ENCODE measurements around the gene KMT2A. TPM values are rescaled to one million over a fixed set of nuclear protein-coding genes. Genes with fewer than 3 reads are reported as not detected.
A peak's percentile ranks its signal among the peaks of the same experiment; 100 is the strongest.

Gene KMT2A
- total RNA-seq, 1 donor from 2014 or later, result 41.4 TPM

DNA sequence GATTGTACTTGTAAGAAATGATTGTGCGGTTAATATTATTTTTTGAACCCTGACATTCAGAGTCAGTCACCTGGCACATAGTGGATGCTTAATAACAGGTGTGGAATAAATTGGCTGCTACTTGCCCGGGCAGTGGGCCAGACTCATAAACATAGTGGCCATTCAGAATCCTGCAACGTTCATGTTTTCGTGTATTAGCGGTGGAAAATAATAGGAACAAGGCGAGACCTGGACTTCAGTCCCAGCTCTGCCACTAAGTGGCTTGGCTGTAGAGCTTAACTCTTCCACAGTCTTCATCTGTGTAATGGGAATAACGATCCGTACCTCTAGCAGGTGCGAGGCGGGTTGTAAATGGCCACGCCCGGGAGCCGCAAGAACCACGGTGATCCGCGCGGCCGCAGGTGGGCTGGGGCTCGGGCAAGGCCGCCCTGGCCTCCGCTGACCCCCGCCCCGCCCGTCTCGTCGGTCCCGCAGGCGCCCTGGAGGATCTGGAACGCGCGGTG, 93.9 kb downstream of the KMT2A start:
- intact Hi-C loops (cut with DNase I), result no loop called here
- DNase-seq (ENCODE audit: low spot score), result no peak

DNA sequence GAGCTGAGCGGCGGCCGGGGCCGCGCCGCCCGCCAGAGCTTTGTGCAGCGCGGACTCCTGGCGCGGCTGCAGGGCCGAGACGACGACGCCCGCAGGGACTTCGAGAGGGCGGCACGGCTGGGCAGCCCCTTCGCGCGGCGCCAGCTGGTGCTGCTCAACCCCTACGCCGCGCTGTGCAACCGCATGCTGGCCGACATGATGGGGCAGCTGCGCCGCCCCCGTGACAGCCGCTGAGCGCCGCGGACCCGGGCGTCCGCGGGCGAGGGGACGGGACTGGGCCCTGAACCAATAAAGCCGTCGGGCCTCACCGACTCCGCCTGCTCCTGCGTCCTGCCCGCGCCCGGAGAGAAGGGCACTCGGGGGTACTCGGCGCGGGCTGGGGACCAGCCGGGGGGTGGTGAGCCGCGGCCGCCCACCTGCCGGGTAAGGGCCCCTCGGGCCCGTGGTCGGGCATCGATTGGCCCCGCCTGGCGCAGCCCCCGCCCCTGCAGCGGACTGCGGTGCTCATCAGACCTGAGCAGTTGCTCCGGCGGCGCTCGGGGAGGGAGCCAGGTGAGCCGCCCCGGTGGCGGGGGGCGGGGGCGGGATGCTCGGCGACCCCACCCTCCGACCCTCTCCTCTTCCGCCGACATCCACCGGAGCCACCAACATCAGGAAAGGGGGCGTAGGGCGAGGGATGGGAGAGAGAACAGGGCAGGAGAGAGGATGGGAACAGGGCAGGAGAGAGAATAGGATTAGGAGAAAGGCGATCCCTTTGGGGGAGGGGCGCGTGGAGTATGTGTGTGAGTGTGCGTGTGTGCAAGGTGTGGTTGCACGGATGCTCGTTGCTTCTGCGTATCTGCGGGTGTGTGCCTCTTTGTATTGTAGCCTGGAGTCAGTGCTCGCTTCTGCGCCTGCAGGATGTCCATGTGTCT, 94.6 kb downstream of the KMT2A start, which contains the start of gene TMEM25:
TSS of gene TMEM25 (plus strand) at position 510 of the 914 bp plus-strand sequence. CDS start 610 bp downstream, outside the sequence.
- DNase-seq (ENCODE audit: low spot score), result peak; percentile 83
- intact Hi-C loops (cut with DNase I), result no loop called here

DNA sequence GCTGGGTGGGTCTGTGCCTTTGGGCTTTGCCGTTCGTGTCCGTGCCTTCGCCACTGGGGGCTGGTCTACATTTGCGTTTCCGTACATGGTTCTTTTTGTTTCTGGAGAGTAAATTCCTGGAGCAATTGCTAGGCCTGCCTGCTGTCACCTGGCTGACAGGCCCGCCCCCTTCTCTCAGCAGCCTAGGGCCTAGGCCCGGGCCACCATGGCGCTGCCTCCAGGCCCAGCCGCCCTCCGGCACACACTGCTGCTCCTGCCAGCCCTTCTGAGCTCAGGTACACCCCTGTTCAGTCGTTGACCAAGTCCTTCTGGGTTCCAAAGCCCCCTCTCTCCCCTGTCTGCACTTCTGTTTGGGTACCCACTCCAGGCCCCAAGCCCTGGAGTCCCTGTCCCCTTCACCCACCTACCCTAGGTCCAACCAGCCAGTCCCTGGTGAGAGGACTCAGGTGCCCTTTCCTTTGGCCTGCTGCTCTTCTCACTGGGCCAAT, 95.3 kb downstream of the KMT2A start:
- no peak for DNase-seq (ENCODE audit: low spot score)
- intact Hi-C loops (cut with DNase I), result no loop called here

DNA sequence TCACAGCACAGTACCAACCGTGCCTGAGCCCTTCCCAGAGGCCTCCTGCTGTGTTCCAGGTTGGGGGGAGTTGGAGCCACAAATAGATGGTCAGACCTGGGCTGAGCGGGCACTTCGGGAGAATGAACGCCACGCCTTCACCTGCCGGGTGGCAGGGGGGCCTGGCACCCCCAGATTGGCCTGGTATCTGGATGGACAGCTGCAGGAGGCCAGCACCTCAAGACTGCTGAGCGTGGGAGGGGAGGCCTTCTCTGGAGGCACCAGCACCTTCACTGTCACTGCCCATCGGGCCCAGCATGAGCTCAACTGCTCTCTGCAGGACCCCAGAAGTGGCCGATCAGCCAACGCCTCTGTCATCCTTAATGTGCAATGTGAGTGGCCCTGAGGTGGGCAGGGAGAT, 95.8 kb downstream of the KMT2A start:
- intact Hi-C loops (cut with DNase I), result no loop called here
- no peak for DNase-seq (ENCODE audit: low spot score)

DNA sequence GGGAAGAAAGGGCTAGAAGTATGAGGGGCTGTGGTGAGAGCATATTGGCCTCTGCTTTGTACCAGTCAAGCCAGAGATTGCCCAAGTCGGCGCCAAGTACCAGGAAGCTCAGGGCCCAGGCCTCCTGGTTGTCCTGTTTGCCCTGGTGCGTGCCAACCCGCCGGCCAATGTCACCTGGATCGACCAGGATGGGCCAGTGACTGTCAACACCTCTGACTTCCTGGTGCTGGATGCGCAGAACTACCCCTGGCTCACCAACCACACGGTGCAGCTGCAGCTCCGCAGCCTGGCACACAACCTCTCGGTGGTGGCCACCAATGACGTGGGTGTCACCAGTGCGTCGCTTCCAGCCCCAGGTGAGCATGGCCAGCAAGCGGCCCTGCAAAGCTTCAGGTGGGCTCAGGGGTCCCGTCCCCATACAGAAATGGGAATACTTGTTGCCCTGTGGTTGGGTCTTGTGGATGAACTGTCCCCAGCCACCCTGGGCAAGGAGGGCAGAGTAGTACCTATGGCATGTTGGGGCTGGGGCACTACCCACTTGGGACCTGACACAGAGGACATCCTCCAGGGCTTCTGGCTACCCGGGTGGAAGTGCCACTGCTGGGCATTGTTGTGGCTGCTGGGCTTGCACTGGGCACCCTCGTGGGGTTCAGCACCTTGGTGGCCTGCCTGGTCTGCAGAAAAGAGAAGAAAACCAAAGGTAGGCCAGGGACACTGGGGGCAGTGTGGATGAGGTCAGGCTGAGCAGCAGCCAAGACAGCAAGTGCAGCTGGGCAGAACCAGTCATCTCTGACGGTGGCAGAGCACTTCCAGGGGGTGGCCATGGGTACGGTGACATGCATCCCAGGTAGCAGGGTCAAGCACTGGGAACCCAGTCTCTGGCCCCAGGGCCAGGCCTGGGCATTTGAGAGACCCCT, 96.8 kb downstream of the KMT2A start:
- DNase-seq (ENCODE audit: low spot score), result no peak
- intact Hi-C loops (cut with DNase I), result no loop called here

DNA sequence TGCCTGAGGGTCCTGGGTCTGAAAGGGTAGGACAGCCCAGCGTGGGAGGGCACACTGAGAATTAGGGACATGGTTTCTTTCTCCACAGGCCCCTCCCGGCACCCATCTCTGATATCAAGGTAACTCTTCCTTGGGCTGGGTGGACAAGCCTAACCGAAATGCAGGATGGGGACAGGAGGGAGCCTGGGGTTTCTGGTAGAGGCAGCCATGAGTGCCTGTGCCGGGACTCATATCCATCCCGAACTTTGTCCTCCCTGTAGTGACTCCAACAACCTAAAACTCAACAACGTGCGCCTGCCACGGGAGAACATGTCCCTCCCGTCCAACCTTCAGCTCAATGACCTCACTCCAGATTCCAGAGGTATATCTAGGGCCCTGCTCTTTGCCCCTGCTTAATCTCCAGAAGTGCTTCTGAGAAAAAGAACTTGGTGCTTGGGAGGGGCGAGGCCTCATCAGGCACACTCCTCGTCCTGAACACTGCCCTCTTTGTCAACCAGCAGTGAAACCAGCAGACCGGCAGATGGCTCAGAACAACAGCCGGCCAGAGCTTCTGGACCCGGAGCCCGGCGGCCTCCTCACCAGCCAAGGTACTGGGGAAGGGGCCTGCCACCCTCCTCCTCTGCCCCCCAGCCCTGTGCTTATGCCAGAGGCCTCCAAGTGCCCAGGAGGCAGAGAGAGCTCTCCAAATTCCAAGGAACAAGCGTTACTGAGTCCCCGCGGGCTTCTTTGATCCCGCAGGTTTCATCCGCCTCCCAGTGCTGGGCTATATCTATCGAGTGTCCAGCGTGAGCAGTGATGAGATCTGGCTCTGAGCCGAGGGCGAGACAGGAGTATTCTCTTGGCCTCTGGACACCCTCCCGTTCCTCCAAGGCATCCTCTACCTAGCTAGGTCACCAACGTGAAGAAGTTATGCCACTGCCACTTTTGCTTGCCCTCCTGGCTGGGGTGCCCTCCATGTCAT, 97.8 kb downstream of the KMT2A start:
- intact Hi-C loops (cut with DNase I), result no loop called here
- DNase-seq (ENCODE audit: low spot score), result no peak

DNA sequence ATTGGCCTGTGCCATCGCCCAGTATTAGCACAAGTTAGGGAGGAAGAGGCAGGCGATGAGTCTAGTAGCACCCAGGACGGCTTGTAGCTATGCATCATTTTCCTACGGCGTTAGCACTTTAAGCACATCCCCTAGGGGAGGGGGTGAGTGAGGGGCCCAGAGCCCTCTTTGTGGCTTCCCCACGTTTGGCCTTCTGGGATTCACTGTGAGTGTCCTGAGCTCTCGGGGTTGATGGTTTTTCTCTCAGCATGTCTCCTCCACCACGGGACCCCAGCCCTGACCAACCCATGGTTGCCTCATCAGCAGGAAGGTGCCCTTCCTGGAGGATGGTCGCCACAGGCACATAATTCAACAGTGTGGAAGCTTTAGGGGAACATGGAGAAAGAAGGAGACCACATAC, 99.0 kb downstream of the KMT2A start:
- intact Hi-C loops (cut with DNase I), result no loop called here
- no peak for DNase-seq (ENCODE audit: low spot score)

DNA sequence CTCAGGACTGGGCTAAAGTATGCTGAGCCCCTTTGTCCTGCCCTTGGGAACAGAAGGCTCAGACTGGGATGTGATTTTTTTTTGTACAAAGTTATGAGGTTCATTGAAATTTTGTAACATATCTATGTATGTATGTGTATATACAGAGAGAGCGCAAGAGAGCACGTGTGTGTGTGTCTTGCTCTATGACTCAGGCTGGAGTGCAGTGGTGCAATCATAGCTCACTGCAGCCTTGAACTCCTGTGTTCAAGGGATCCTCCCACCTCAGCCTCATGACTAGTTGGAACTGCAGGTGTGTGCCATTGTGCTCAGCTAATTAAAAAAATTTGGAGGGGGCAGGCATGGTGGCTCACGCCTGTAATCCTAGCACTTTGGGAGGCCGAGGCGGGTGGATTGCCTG, 100.4 kb downstream of the KMT2A start:
- DNase-seq (ENCODE audit: low spot score), result no peak
- intact Hi-C loops (cut with DNase I), result no loop called here

DNA sequence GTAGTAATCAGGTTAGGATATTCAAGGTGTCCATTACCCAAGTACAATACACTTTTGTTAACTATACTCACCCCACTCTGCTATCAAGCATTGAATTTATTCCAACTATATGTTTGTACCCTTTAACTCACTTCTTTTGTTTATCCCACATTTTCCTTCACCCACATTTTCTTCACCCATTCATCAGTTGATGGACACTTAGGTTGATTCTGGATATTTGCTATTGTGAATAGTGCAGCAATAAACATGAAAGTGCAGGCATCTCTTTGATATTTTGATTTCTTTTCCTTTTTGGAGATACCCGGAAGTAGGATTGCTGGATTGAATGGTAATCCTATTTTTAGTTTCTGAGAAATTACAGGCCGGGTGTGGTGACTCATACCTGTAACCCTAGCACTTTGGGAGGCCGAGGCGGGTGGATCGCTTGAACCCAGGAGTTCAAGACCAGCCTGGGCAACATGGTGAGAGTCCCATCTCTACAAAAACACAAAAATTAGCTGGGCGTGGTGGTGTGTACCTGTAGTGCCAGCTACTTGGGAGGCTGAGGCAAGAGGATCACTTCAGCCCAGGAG, 101.2 kb downstream of the KMT2A start:
- DNase-seq (ENCODE audit: low spot score), result no peak
- intact Hi-C loops (cut with DNase I), result no loop called here

DNA sequence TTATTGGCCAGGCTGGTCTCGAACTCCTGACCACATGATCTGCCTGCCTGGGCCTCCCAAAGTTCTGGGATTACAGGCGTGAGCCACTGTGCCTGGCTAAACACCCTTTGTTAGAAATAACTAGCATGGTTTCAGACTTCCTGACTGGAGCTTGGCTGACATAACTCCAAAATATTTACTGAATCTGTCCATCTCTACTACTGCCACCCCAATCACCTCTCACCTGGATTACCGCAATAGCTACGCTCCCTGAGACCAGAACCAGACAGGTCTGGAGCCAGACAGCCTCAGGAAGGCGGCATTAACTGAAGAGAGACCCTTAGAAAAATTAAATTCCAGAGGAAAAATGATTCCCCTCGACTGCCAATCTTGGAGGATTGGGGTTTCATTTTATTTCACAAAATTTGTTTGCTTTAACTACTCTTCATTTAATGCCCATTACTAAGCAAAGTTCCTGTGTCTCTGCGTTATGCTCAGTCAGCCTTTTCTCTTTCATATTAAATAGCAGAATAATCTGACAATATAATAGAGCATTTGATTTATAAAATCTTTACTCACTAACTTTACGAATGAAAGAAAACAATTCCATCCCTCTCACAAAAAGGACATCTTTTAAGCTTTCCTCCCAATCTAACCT, 107.8 kb downstream of the KMT2A start:
- intact Hi-C loops (cut with DNase I), result no loop called here
- DNase-seq (ENCODE audit: low spot score), result no peak

DNA sequence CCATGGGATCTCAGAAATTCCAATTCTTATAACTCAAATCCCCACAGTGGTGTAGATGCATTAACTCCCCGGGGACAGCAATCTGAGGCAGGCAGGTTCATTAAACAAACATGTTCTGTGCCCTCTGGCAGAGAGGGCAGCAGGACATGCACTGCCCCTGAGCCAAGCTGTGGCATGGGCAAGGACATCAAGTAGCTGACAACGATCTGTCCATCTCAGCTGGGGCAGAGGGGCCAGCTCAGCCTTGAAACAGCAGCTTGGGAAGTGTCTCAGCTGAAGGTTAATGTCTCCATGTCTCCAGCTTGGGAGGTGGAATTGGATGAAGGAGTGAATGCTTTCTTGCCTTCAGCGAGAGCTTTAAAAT, 108.3 kb downstream of the KMT2A start:
- intact Hi-C loops (cut with DNase I), result no loop called here
- DNase-seq (ENCODE audit: low spot score), result no peak

DNA sequence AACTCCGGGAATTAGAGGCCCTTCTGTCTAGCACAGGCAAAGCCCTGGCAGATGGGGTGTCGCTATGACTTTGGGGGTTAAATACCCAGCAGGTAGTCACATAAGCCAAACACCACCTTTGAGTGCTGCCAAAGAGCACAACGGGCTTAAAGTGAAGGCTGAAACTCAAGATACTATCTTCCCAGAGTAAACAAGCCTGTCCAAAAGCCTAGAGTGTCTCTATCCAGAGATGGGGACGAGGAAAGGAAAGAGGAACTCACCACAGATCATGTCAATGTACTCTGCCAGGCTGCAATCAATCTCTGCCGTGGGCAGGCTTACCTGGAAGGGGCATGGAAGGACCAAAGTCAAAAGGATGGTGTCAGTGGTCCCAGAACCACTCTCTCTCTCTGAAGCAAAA, 109.2 kb downstream of the KMT2A start:
- intact Hi-C loops (cut with DNase I), result no loop called here
- DNase-seq (ENCODE audit: low spot score), result no peak

DNA sequence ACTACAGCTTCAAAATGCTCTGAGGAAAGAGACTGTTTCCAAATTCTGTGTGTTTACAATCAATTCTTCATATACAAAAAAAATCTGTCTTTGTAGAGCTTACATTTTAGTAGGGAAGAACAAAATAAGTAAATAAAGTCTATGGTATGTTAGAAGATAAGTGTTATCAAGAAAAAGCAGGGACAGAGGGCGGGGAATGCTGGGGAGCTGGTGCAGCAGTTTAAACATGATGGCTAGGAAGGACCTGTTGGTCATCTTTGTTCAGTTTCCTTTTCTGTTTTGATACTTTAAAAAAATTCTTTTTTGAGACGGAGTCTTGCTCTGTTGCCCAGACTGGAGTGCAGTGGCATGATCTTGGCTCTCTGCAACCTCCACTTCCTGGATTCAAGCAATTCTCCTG, 110.8 kb downstream of the KMT2A start:
- intact Hi-C loops (cut with DNase I), result no loop called here
- no peak for DNase-seq (ENCODE audit: low spot score)

DNA sequence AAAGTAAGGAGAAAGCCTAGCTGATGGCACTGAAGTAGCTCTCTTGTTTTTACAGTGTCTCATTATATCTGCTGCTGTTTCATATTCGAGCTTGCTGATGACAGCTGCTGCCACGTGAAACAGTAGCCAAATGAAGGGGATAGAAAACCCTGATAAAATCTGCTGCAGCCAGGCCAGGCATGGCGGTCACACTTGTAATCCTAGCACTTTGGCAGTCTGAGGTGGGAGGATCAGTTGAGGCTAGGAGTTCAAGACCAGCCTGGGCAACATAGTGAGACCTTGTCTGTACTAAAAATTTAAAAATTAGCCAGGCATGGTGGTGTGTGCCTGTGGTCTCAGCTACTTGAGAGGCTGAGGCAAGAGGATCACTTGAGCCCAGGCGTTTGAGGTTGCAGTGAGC, 116.0 kb downstream of the KMT2A start:
- intact Hi-C loops (cut with DNase I), result no loop called here
- DNase-seq (ENCODE audit: low spot score), result no peak

DNA sequence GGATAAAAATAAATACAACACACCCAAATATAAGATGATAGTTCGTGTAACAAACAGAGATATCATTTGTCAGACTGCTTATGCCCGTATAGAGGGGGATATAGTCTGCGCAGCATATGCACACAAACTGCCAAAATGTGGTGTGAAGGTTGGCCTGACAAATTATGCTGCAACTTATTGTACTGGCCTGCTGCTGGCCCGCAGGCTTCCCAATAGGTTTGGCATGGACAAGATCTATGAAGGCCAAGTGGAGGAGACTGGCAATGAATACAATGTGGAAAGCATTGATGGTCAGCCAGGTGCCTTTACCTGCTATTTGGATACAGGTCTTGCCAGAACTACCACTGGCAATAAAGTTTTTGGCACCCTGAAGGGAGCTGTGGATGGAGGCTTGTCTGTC, 124.5 kb downstream of the KMT2A start:
- intact Hi-C loops (cut with DNase I), result no loop called here

DNA sequence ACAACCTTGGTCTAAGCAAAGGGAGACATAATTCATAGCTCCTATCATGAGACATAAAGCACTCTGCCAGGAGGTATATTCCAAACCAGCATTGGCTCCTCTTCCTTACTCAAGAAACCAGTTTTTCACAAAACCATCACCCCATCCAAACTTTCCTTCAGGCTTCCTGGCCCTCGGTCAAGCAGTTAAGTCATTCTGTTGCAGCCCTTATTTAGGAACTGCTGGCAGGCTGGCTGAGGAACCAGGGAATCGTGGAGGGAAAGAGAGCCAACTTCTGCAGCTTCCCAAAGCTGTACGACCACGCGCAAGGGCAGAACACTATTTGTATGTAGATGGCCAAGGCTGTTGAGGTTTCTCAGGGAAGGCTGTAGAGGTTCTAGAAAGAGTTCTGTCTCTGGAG, 128.8 kb downstream of the KMT2A start:
- intact Hi-C loops (cut with DNase I), result no loop called here
- DNase-seq (ENCODE audit: low spot score), result no peak

More for the DNA sequence above, 124.5 kb downstream of the KMT2A start:
- DNase-seq (ENCODE audit: low spot score), result no peak

DNA sequence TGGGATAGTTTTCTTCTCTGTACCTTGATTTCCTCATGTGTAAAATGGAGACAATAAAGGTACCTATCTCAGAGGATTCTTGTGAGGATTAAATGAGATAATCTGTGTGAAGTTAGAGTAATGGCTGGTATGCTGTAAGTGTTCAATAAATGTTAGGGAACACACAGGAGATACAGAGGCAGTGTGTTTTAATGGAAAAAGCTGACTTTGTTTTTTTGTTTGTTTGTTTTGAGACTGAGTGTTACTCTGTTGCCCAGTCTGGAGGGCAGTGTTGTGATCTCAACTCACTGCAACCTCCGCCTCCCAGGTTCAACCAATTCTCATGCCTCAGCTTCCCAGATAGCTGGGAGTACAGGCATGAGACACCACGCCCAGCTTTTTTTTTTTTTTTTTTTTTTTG, 133.4 kb downstream of the KMT2A start:
- intact Hi-C loops (cut with DNase I), result loop anchor here (5.0 kb wide), 1 partner anchor 43 kb away; no protein-coding TSS in a partner anchor

DNA sequence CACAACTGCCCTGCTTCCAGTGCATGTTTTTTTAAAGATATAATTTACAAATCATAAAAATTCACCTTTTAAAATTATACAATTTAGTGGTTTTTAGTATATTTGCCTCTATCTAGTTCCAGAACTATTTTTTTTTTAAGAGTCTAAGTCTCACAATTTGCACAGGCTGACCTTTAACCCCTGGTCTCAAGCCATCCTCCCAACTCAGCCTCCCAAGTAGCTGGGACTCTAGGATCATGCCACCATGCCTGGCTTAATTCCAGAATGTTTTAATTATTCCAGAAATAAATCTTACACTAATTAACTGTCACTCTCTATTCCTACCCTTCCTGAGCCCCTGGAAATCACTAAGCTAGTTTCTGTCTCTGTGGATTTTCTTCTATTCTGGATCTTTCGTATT, 134.5 kb downstream of the KMT2A start:
- DNase-seq (ENCODE audit: low spot score), result no peak
- intact Hi-C loops (cut with DNase I), result loop anchor here (5.0 kb wide), 1 partner anchor 42 kb away; no protein-coding TSS in a partner anchor

More for the DNA sequence above, 133.4 kb downstream of the KMT2A start:
- no peak for DNase-seq (ENCODE audit: low spot score)
